Right ventricle myocardium inferior (tissue), 1 donor: ENCODE results near the gene ZBTB21. TPM values are rescaled to one million over a fixed set of nuclear protein-coding genes. Genes with fewer than 3 reads are reported as not detected.

Experiments used
- ATAC-seq: fragments of 200-7000 bp; cut with Tn5 transposase; one replicate; pipeline ENCODE4 v1.9.1; 2020; ENCODE audit warnings: mild to moderate bottlenecking, moderate library complexity
- DNase-seq: peaks from one replicate; pipeline ENCODE4 v3.0.0; 2021; ENCODE audit errors: missing footprints
- intact Hi-C: fragments of 100-400 bp; cut with DNase I; formaldehyde crosslinking; loops from one replicate; pipeline ENCODE4 v1.11.0; 2022
- long read RNA-seq: library from polyadenylated mRNA; unstranded; transcript quantifications from one replicate; pipeline ENCODE4 v2.0.0, GENCODE V29; 2021
- total RNA-seq: library from RNA; stranded (reverse); fragmentation: NEBNext Ultra II Directional; extraction: Animal tissue kit (Norgen Biotek cat#: 25700); gene quantifications from one replicate; pipeline ENCODE4 v1.2.1, GENCODE V29; 2021
- donor health status: DM: no; HTN: yes; CAD: no; lungs with severe emphysema.

Gene ZBTB21
- 6.1 TPM for total RNA-seq
- long read RNA-seq, full-length matches to known transcripts: 1 of 2 reads
- long read RNA-seq, partial matches to known transcripts: 0 of 2 reads
- long read RNA-seq, other reads (novel, unspliced or antisense): 1 of 2 reads

DNA sequence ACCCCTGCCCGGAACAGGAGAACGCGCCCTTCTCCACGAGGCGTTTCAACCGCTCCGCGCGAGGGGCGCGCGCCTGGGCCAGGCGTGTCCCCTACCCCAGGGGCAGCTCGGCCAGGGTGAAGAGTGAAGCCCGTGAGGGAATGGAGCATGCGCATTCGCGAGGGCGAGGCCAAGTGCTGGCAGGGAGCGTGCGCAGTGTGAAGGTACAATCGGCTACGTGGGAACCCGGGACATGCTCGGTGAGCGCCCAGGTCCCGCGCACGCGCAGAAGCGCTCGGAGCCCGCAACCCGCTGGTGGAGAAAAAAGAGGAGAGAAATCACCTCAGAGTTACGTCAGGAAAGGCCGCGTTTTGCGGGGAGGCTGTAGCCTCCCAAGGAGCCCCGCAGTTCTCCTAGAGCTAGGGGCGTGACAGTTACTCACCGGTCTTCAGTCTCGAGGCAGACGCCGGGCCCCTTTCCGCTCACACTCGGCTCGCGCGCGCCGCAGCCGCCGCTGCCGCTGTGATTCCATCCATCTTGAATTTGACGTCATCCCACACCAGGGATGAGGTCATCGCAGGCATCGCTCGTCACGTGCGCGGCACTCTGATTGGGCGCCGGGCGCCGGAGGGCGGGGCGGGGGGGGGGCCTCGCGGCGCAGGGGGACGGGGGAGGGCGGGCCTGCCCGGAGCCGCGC lies at the start of gene ZBTB21:
Gene ZBTB21, minus strand, starts transcription at position 530 of the 676 bp plus-strand sequence. CDS start 16,265 bp downstream, outside the sequence.
- DNase-seq: peak; percentile 99
- intact Hi-C loops: loop anchor here (1.0 to 2.0 kb wide), 3 partner anchors 57 to 131 kb away; partner anchors contain the start of gene PRDM15
- peak; percentile 98 for ATAC-seq

DNA sequence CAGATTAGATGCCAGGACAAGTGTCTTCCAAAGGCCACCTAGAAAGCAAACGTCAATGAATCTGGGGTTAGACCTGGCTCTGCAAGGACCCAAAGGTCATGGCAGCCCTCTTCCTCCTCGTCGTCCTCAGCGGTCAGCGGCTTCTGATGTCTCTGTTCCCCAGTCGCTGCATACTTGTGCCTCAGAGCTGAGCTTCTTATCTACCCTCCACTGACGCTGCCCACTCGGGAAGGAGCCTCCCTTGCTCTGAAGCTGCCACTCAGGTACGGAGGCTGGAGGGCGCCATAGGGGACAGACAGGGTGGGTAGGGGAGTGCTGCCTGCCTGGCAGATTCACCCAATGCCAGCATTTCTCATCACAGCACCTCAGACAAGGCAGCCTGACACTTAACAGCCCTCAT lies 49.6 kb upstream of the ZBTB21 start:
- ATAC-seq (no peak), DNase-seq (peak; percentile 35)
- intact Hi-C loops: no loop called here

DNA sequence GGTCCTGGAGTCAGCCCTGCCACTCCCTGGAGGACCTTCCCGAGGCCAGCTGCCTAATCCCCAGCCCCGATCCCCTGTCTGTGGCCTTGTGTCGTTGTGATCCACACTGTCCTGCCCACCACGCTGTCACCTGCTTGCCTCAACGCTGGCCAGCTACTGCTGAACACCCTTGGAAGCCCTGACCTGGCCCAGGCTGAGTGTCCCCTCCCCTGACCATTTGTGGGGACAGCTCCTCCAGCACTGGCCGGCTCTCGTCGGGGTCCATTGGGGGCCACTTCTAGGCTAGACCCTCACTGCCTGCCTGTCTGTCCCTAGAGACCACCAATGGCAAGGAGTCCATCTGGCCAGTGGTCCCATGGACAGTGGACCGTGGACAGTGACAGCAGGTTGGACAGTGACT lies 49.0 kb upstream of the ZBTB21 start:
- intact Hi-C loops: no loop called here
- ATAC-seq (no peak), DNase-seq (no peak)

DNA sequence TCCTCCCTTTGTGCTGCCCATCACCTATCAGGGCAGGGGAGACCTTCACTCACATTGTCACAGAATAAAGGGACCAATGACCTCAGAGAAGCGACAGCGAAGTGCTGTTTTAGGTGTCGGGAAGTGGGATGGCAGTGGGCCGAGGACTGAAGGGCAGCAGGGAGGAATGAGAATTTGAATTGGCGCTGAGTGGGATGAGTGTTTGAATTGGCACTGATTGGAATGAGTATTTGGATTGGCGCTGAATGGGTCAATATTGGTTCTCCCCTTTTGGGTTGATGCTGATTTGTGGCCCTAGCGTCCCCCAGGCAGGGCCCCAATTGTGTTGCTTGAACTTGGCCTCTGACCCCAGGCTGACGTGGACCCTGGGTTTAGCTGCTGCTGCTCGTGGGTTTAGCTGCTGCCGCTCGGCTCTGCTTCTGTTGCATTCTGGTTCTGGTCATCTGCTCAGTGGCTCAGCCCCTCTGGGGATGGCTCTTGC lies 48.5 kb upstream of the ZBTB21 start:
- ATAC-seq (no peak), DNase-seq (peak; percentile 48)
- intact Hi-C loops: no loop called here

DNA sequence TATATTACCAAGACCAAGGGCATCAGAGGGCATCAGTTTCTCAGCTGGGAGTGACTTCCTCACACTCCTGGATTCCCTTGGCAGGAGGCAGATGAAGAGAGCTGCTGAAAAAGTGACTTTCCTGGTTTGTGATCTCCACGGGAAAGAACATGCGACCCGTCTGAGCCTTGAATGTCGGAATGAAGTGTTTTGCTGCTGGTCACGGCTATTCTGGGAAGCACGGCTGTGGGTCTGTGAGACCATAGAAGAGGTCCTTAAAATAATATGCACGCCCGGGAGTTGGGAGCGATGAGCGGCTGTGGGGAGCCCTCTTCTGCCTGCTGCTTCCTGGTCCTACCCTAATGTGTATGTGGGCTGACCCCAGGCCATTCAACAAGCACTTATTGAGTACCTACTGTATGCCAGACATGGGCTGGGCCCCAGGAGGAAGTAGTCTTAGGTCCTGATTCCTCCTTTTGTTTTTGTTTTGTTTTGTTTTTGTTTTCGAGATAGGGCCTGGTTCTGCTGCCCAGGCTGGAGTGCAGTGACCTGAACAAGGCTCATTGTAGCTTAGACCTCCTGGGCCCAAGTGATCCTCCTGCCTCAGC lies 47.8 kb upstream of the ZBTB21 start:
- peak; percentile 64 for DNase-seq

DNA sequence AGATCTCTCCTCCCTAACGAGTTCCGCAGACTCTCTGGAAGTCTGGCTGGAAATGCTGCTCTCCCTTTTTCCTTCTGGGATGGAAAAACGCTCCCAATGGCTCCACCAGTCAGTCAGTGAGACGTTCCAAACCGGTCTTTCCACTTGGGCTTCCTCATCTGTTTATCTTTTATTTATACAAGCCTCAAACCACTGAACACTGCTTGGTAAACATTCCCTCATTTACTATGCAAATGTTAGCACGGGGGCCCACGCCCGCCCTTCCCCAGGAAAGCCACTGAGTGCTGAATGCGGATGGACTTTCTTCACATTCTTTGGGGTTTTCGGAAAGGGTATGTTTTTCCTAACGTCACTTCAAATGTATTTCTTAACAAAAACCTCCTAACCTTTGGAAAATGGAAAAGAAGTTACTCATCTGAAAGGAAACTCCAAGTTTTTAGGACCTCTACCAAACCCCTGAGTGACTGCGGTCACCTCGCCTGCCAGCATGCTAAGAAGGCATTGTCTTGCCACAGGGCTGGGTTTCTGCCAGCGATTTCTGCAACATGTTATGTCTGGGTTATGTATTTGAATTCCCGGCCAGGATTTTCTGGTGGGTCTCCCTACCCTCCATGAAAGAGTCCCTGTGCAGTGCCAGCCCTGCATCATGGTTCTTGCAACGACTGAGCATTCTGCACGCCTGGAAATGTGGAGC lies 47.0 kb upstream of the ZBTB21 start:
- intact Hi-C loops: no loop called here
- ATAC-seq (no peak), DNase-seq (peak; percentile 53)

More for the DNA sequence above, 47.8 kb upstream of the ZBTB21 start:
- no peak for ATAC-seq
- intact Hi-C loops: no loop called here

DNA sequence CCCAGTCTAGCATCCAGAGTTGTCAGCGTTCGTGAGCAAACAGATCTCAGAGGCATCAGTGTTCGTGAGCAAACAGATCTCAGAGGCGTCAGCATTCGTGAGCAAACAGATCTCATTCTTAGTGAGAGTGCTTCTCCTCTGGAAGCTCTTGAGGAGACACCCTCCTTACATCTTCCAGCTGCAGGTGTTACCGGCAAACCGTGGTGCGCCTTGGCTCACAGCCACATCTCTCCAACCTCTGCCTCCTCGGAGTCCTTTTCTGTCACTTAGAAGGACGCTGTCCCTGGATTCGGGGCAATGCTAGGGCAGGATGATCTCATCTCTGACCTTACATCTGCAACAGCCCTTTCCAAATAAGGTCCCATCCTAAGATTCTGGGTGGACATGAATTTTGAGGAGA lies 46.3 kb upstream of the ZBTB21 start:
- ATAC-seq: no peak
- no peak for DNase-seq
- intact Hi-C loops: no loop called here

DNA sequence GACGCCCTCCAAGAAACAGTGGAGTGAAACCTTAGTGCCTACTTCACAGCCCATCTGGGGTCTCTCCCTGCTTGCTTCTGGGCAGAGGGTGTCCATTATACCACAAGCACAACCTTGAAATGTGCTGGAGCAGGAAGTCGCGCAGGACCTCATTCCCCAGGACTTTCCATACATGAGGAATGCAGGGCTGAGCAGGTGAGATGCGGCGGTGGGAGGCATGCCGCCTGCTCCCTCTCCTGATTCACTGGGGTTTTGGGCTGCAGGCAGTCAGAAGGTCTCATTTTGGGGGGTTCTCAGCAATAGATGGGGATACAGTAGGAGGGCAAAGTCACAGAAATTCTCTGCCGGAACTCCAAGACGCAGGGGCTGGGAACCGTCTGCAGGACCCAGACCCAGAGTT lies 45.3 kb upstream of the ZBTB21 start:
- ATAC-seq (no peak), DNase-seq (no peak)
- intact Hi-C loops: no loop called here

DNA sequence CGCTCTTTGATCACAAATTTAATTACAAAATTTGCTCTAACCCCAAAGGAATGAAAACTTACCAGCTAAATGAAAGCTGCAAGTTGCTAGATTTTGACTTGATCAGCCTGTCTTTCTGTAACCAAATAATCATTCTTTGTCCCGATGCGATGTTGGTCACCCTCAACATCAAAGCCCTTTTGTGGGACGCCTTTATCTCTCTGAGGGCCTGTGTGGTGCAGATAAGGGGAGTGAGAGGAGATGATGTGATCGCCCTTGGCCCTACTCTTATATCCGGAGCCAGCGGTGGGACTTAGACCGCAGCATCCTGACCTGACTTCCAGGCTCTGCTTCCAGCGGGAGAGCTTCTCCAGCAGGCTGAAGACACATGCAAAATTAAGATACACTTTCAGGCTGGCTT lies 41.6 kb upstream of the ZBTB21 start:
- DNase-seq (no peak), ATAC-seq (no peak)
- intact Hi-C loops: no loop called here

DNA sequence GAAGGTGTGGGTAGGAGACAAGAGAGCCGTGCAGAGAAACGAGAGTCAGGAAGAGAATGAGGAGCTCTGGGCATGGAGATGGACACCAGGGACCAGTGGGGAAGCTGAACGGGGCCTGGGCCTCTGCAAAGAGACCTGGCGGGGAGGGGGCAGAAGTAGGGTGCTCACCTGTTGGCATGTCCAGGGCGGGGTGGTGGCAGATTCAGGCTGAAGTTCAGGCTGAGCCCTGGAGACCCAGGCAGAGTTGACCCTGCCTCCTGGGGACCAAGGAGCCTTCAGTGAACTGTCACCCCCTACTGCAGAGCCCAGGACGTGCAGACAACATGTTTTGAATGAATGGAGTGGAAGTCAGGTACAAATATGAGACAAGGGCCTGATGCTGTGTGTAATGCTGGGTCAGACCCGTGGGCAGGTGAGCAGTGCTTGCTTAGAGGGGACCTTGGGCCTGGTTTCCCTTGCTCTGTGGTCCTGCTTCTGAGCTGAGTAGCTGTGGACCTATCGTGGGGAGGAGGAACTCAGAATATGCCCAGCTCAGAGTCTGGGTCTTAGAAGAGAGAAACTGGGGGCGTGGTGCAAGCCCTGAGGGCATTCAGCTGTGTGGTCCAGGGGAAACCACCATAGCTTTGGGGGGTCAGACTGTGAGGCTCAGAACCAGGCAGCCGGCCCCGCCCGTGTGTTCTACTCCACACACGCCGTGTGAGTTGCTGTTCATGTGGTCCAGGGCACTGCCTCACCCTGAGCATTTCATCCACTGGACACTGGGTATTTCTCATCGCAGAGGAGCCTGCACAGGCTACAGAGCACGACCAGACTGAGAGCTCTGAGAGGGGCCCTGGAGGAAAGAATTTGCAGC lies 39.6 kb upstream of the ZBTB21 start:
- ATAC-seq: peak; percentile 26
- DNase-seq: no peak
- intact Hi-C loops: no loop called here

DNA sequence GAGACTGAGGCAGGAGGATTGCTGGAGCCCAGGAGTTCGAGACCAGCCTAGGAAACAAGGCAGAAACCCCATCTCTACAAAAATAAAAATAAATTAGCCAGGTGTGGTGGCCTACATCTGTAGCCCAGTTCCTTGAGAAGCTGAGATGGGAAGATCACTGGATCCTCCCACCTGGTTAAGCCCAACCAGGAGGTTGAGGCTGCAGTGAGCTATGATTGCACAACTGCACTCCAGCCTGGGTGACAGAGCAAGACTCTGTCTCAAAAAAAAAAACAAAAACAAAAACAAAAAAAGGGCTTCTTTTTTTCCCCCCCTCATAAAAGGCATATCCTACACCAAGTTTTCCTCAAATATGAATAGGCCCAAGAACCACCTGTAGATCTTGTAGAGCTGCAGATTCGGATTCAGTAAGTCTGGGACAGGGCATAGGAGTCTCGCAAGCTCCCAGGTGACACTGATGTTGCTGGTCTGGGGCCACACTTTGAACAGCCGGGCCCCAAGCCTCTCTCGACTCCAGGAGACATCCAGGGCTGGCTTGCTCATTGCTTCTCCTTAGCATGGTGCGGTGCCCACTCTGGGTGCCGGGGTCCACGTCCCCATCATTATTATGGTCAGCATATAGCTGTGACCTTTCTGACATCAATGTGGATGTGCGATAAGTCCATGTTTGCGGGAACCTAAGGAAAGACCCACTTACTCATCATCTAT lies 38.9 kb upstream of the ZBTB21 start:
- DNase-seq: no peak
- no peak for ATAC-seq
- intact Hi-C loops: no loop called here

DNA sequence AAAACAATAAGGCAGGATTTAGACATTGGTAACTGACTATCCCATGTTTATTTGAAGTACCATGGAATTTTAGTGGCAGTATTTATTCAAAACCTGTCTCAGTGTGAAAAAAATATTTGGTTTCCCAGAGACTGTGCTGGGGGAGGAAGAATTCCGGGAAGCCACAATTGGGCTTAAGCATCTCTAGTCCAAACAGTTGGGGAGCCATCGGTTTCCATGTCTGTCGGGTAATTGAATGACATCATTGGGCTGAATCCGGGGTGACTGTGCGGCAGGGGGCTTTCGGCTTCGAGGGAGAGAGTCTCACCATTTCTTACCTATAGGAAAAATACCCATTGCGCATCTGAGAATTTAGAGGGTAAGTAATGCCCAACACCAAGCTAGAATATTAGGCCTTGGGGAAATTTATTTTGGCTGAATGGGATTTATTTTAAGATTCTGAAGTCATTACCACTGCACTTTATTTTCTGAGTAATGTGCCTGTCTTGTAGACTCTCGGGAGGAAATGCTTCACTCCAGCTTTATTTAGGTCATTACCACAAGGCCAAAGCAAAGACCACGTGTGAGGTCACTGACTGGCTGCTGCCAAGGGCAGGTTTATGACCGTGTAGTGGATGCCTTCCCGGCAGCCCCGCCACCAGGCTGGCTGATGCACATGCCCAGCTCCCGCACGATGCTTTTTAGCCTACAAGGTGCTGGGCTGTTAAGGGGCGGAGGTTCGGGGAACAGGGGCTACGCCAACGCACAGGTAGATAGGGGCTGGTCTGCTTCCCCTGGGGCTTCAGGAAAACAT lies 37.9 kb upstream of the ZBTB21 start:
- DNase-seq (no peak), ATAC-seq (peak; percentile 71)
- intact Hi-C loops: no loop called here

DNA sequence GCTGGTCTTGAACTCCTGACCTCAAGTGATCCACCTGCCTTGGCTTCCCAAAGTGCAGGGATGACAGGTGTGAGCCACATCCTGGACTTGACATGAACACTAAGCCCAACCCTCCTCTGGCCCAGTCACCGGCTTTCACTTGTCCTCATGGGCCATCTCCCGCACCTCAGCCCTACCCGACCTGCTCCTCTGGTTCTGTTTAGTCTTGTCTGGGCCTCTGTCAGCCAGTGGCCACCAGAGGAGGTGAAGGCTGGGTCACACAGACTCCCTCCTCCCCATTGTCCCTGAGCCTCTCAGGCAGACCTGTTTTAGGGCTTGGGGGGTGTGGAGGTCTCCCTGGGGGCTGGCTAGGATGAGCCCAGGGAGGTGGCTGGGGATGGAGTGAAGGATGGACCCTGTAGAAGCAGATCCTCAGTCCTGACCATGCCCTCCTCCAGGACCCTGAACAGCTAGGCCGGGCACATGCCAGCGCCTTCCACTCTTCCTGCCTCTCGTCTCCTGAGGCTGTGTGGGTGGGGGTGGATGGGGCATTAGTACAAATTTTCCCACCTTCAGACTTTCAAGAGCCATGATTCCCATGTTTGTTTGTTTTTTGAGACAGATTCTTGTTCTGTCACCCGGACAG lies 34.8 kb upstream of the ZBTB21 start:
- DNase-seq (no peak), ATAC-seq (no peak)
- intact Hi-C loops: no loop called here

DNA sequence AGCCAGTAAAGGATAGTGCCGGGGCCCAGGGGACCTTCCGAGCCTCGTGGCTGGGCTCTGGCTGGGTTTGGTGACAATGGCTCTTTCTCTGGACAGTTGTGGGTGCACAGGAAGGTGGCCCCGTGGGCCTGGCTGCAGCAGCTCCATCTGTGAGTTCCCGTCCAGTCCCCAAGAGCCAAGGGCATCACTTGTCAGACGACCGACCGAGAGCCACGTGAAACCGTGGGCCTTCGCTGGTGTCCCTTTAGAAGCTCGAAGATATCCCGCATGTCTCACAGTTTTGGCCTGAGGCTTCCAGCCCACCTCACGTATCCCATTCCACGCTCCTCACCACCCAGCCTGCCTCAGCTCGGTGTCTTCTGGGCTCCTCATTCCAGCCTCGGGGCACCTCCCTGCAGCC lies 33.8 kb upstream of the ZBTB21 start:
- DNase-seq: no peak
- intact Hi-C loops: no loop called here
- no peak for ATAC-seq

DNA sequence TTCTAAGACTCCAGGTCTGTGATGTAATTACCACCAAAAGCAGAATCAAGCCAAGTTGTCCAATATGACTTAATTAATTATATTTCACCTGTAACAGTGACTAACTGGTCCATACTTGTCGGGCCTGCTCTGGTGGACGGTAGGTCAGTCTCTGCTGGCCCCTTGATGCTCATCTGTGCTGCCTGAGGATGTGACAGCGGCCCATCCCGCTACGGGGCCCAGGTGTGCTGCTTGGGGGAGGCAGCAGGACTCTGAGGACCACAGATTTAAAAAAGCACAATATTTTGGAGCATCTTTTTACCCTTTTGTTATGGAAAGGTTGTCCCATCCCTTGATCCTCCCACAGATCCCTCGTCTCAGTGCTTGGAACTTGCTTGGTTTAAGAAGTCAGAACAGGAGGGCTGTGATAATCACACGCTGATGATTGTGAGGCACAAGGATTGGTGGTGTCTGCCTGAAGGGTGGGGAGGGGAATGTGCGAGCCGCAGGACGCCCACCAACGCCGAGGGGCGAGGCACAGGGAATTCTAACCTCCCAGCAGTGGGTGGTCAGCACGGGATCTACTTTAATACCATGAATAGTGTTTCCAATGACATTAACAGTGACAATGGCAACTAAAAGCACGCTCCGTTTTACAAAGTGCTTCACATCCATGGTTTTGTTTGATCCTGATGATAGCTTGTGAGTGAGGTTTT lies 33.2 kb upstream of the ZBTB21 start:
- no peak for DNase-seq
- no peak for ATAC-seq
- intact Hi-C loops: no loop called here

DNA sequence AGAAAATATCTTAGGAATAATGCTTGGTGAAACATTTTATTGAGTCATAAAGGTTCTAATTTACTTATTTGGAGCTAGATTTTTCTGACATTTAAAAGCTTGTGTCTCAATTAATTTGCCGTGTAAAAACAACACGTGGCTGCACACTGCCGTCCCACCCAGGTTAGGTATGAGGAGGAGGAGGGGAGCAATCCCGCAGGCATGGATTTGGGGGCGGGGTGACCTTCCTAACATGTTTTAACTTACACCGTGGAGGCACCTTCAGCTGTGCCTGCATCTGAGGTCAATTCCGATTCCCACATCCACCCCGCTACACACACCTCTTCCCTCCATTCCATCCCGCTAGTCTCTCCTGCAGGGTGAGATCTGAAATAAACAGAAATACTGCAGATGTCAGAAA lies 32.5 kb upstream of the ZBTB21 start:
- no peak for DNase-seq
- intact Hi-C loops: no loop called here
- no peak for ATAC-seq

DNA sequence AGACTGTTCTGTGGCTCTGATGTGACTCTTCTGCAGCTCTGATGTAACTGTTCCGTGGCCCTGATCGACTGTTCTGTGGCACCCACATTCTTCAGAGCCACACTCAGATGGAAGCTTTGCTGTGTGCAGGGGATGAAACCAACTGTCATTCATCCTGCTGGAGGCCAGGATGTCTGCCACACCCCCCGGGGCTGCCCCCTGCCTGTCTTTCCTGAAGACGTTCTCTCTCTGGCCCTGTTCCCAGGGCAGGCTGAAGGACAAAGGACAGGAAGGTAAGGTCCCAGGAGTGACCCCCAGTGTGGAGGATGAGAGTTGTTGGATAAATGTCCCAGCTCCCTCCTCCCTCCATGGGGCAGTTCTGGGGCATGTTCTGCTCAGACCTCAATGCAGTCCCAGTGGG lies 31.6 kb upstream of the ZBTB21 start:
- ATAC-seq (no peak), DNase-seq (no peak)
- intact Hi-C loops: no loop called here
